H9 (cell line): ENCODE results near the gene ZNF652. TPM values are rescaled to one million over a fixed set of nuclear protein-coding genes. Genes with fewer than 3 reads are reported as not detected.

ENCODE experiments used
- DNase-seq: peaks from one replicate; pipeline ENCODE4 v3.0.0-alpha.2; 2017
- H2AFZ ChIP-seq: one replicate; pipeline ENCODE4 v1.6.1; 2013; ENCODE audit warnings: mild to moderate bottlenecking, low read length, control low read depth, moderate library complexity
- H2AK5ac ChIP-seq: 2 replicates; pipeline ENCODE4 v1.6.1; 2013; ENCODE audit warnings: low read length, control low read depth, mixed read lengths; ENCODE audit not compliant: insufficient read length
- H2BK120ac ChIP-seq: one replicate; pipeline ENCODE4 v1.6.1; 2013; ENCODE audit warnings: low read depth, mild to moderate bottlenecking, low read length, control low read depth, inconsistent platforms; ENCODE audit not compliant: poor library complexity, severe bottlenecking
- H2BK12ac ChIP-seq: 2 replicates; pipeline ENCODE4 v1.6.1; 2013; ENCODE audit warnings: low read length, control low read depth, mixed read lengths, low read depth; ENCODE audit not compliant: insufficient read length
- H2BK15ac ChIP-seq: 2 replicates; pipeline ENCODE4 v1.6.1; 2013; ENCODE audit warnings: low read depth, low read length, control low read depth
- H2BK20ac ChIP-seq: one replicate; pipeline ENCODE4 v1.6.1; 2013; ENCODE audit warnings: low read depth, mild to moderate bottlenecking, low read length, control low read depth, inconsistent platforms; ENCODE audit not compliant: poor library complexity, severe bottlenecking
- H2BK5ac ChIP-seq: 2 replicates; pipeline ENCODE4 v1.6.1; 2013; ENCODE audit warnings: low read length, control low read depth, mixed read lengths; ENCODE audit not compliant: insufficient read length
- H3K14ac ChIP-seq: 2 replicates; pipeline ENCODE4 v1.6.1; 2013; ENCODE audit warnings: low read length, control low read depth; ENCODE audit not compliant: insufficient read depth
- H3K18ac ChIP-seq: 2 replicates; pipeline ENCODE4 v1.6.1; 2013; ENCODE audit warnings: low read depth, mild to moderate bottlenecking, mixed read lengths, low read length, control low read depth; ENCODE audit not compliant: insufficient read length
- H3K23ac ChIP-seq: 2 replicates; pipeline ENCODE4 v1.6.1; 2013; ENCODE audit warnings: low read length, control low read depth, mixed read lengths, low read depth; ENCODE audit not compliant: insufficient read length
- H3K23me2 ChIP-seq: 2 replicates; pipeline ENCODE4 v1.6.1; 2013; ENCODE audit warnings: low read depth, mild to moderate bottlenecking, mixed read lengths, low read length, control low read depth; ENCODE audit not compliant: insufficient read length, poor library complexity, severe bottlenecking
- H3K27ac ChIP-seq: 2 replicates; pipeline ENCODE4 v1.5.1; 2013; ENCODE audit warnings: low read length, control low read depth, mixed read lengths, low read depth; ENCODE audit not compliant: insufficient read length
- H3K27me3 ChIP-seq: 2 replicates; pipeline ENCODE4 v1.6.1; 2013; ENCODE audit warnings: low read length, control low read depth, inconsistent platforms; ENCODE audit not compliant: insufficient read depth
- H3K4ac ChIP-seq: 2 replicates; pipeline ENCODE4 v1.6.1; 2013; ENCODE audit warnings: low read depth, mild to moderate bottlenecking, control low read depth, inconsistent platforms, low read length, moderate library complexity
- H3K4me1 ChIP-seq: 2 replicates; pipeline ENCODE4 v1.6.1; 2013; ENCODE audit warnings: low read length, control low read depth, inconsistent platforms; ENCODE audit not compliant: insufficient read depth
- H3K4me2 ChIP-seq: 2 replicates; pipeline ENCODE4 v1.6.1; 2013; ENCODE audit warnings: low read length, control low read depth, mixed read lengths; ENCODE audit not compliant: insufficient read length, insufficient read depth
- H3K56ac ChIP-seq: 2 replicates; pipeline ENCODE4 v1.6.1; 2013; ENCODE audit warnings: low read depth, mild to moderate bottlenecking, mixed read lengths, low read length, control low read depth; ENCODE audit not compliant: insufficient read length
- H3K79me1 ChIP-seq: 2 replicates; pipeline ENCODE4 v1.6.1; 2013; ENCODE audit warnings: low read depth, mild to moderate bottlenecking, moderate library complexity, low read length, control low read depth, inconsistent platforms; ENCODE audit not compliant: insufficient read depth, poor library complexity, severe bottlenecking
- H3K79me2 ChIP-seq: 2 replicates; pipeline ENCODE4 v1.6.1; 2013; ENCODE audit warnings: low read length, control low read depth, inconsistent platforms; ENCODE audit not compliant: insufficient read depth
- H3K9ac ChIP-seq: 2 replicates; pipeline ENCODE4 v1.6.1; 2013; ENCODE audit warnings: low read length, control low read depth, mixed read lengths; ENCODE audit not compliant: insufficient read length; ENCODE audit errors: extremely low read depth
- H3K9me3 ChIP-seq: one replicate; pipeline ENCODE4 v1.6.1; 2013; ENCODE audit warnings: low read depth, low read length, inconsistent platforms; ENCODE audit not compliant: control insufficient read depth
- H3T11ph ChIP-seq: one replicate; pipeline ENCODE4 v1.6.1; 2013; ENCODE audit warnings: mild to moderate bottlenecking, low read length, control low read depth, inconsistent platforms
- H4K20me1 ChIP-seq: one replicate; pipeline ENCODE4 v1.6.1; 2013; ENCODE audit not compliant: control insufficient read depth, insufficient read length, insufficient read depth
- H4K5ac ChIP-seq: 2 replicates; pipeline ENCODE4 v1.6.1; 2013; ENCODE audit warnings: low read depth, mild to moderate bottlenecking, mixed read lengths, low read length, control low read depth; ENCODE audit not compliant: insufficient read length
- H4K8ac ChIP-seq: replicated peaks from 2 replicates; pipeline ENCODE4 v1.6.1; 2013; ENCODE audit warnings: low read length, control low read depth, mixed read lengths, low read depth; ENCODE audit not compliant: insufficient read length
- H4K91ac ChIP-seq: 2 replicates; pipeline ENCODE4 v1.6.1; 2013; ENCODE audit warnings: low read depth, mild to moderate bottlenecking, moderate library complexity, mixed read lengths, low read length, control low read depth; ENCODE audit not compliant: insufficient read length
- H3K27ac Mint-ChIP-seq, 3 experiments: 2 replicates in 2 of 3; 3 replicates in 1 of 3; pipeline ENCODE4 v1.8.0; 2020 to 2021; ENCODE audit warnings: mixed read lengths in 3 of 3, mild to moderate bottlenecking in 1 of 3, moderate library complexity in 1 of 3
- H3K27me3 Mint-ChIP-seq: 2 replicates; pipeline ENCODE4 v1.8.0; 2021; ENCODE audit warnings: low read depth, mild to moderate bottlenecking, moderate library complexity, mixed read lengths
- H3K36me3 Mint-ChIP-seq, 3 experiments: 2 replicates in 2 of 3; 3 replicates in 1 of 3; pipeline ENCODE4 v1.8.0; 2020 to 2021; ENCODE audit warnings: low read depth in 3 of 3, mixed read lengths in 3 of 3; ENCODE audit not compliant: insufficient read depth in 1 of 3
- H3K4me1 Mint-ChIP-seq, 2 experiments: 2 replicates each; pipeline ENCODE4 v1.8.0; 2020; ENCODE audit warnings: mixed read lengths in 2 of 2
- H3K4me3 Mint-ChIP-seq, 2 experiments: 2 replicates in 1 of 2; 3 replicates in 1 of 2; pipeline ENCODE4 v1.8.0; 2020 to 2021; ENCODE audit warnings: mild to moderate bottlenecking in 2 of 2, mixed read lengths in 2 of 2, moderate library complexity in 1 of 2
- H3K9me3 Mint-ChIP-seq, 2 experiments: 2 replicates in 1 of 2; 3 replicates in 1 of 2; pipeline ENCODE4 v1.8.0; 2020; ENCODE audit warnings: mild to moderate bottlenecking in 2 of 2, mixed read lengths in 2 of 2, moderate library complexity in 1 of 2
- WGBS: extraction: QIAGEN DNeasy Blood & Tissue Kit; methylation state at CpG from one replicate; pipeline ENCODE4 v1.1.7; 2013; ENCODE audit warnings: missing lambda C conversion rate, low lambda C conversion rate, mixed read lengths; ENCODE audit not compliant: insufficient read length; ENCODE audit errors: extremely low coverage; 5-methylcytosine and 5-hydroxymethylcytosine counted together
- total RNA-seq: library from RNA; stranded (reverse); gene quantifications from 2 replicates; pipeline ENCODE4 v1.2.1, GENCODE V29; 2021
- TF ChIP-seq, protein P1 (sequence below): fragments of 200-600 bp; sonication (generic); conservative IDR thresholded peaks from 3 replicates; pipeline ENCODE4 v1.8.0; 2021; ENCODE audit warnings: antibody characterized with exemption, mild to moderate bottlenecking

The ZNF652 gene
- total RNA-seq, 1 experiment from 2014 or later = 33.6 TPM

DNA sequence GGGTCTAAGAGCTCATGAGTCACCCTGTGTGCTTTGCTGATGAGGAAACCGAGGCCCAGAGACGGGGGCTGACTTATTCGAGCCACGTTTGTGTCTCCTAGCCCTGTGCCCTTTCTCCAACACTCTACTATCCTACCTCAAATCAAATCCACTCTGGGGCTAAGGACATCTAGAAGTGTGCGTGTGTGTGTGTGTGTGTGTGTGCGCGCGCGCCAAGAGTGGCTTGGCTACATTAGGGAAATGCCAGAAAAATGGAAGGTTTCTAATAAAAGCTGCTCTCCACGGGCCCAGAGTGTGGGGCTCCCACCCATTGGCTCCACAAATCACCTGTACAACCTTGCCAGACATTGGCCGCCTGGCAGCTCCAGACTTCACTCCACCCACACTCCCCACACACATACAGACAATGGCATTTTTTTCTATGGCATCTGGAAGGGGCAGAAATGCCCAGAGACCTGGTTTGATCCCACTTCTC, 101.2 kb downstream of the ZNF652 start:
- H2BK12ac ChIP-seq = no peak overlapping the region
- H3K4ac ChIP-seq = no peak overlapping the region
- H3K27me3 ChIP-seq = no peaks in the 10 kb centered on the region; the same call in 1 of the 2 replicates
- peaks cover 7 to 8% of the 10 kb centered on the region in 2 experiments for H3K4me1 Mint-ChIP-seq
- no peak overlapping the region for H3K18ac ChIP-seq
- no peak overlapping the region for H3K14ac ChIP-seq
- H3K27ac ChIP-seq = no peak overlapping the region
- no peak overlapping the region for H3T11ph ChIP-seq
- no peaks in the 10 kb centered on the region for H3K9me3 ChIP-seq
- H2AK5ac ChIP-seq = no peak overlapping the region
- H2AFZ ChIP-seq = no peak overlapping the region
- peaks cover 30% of the 10 kb centered on the region for H3K27me3 Mint-ChIP-seq
- H2BK5ac ChIP-seq = no peak overlapping the region
- no peaks in the 10 kb centered on the region for H3K79me1 ChIP-seq
- no peaks in the 10 kb centered on the region for H4K20me1 ChIP-seq
- no peak overlapping the region for H3K27ac Mint-ChIP-seq
- H3K23me2 ChIP-seq = no peaks in the 10 kb centered on the region
- H3K4me2 ChIP-seq = peak overlapping the region; percentile 41
- H4K91ac ChIP-seq = no peak overlapping the region
- no peak overlapping the region for H3K23ac ChIP-seq
- TF ChIP-seq, protein P1, sequence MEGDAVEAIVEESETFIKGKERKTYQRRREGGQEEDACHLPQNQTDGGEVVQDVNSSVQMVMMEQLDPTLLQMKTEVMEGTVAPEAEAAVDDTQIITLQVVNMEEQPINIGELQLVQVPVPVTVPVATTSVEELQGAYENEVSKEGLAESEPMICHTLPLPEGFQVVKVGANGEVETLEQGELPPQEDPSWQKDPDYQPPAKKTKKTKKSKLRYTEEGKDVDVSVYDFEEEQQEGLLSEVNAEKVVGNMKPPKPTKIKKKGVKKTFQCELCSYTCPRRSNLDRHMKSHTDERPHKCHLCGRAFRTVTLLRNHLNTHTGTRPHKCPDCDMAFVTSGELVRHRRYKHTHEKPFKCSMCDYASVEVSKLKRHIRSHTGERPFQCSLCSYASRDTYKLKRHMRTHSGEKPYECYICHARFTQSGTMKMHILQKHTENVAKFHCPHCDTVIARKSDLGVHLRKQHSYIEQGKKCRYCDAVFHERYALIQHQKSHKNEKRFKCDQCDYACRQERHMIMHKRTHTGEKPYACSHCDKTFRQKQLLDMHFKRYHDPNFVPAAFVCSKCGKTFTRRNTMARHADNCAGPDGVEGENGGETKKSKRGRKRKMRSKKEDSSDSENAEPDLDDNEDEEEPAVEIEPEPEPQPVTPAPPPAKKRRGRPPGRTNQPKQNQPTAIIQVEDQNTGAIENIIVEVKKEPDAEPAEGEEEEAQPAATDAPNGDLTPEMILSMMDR = no peak
- H3K56ac ChIP-seq = no peak overlapping the region
- H4K8ac ChIP-seq = no peak overlapping the region
- H3K36me3 Mint-ChIP-seq = no peaks in the 10 kb centered on the region
- no peaks in the 10 kb centered on the region for H3K4me1 ChIP-seq
- H2BK15ac ChIP-seq = no peak overlapping the region
- no peaks in the 10 kb centered on the region for H3K79me2 ChIP-seq
- WGBS = no CpG with 5 or more reads among the region's 11 CpGs
- no peak overlapping the region for H2BK120ac ChIP-seq
- no peak for DNase-seq
- no peak overlapping the region for H3K9ac ChIP-seq
- no peak overlapping the region for H2BK20ac ChIP-seq
- H4K5ac ChIP-seq = no peak overlapping the region
- H3K4me3 Mint-ChIP-seq = peak overlapping the region; percentile 63 to 77
- H3K9me3 Mint-ChIP-seq = no peaks in the 10 kb centered on the region
